Astrocyte (in vitro differentiated cells and primary cell): Measurements from ENCODE around the gene ANKIB1.

Experiments
- EZH2 ChIP-seq: IDR thresholded peaks from 2 replicates; pipeline ENCODE4 v1.6.1; 2012; ENCODE audit warnings: mild to moderate bottlenecking, low read length, inconsistent platforms; ENCODE audit not compliant: insufficient read depth
- TF ChIP-seq, protein P1 (sequence below): IDR thresholded peaks from 2 replicates; pipeline ENCODE4 v1.5.1; 2011; ENCODE audit warnings: low read depth, mild to moderate bottlenecking, inconsistent platforms, low read length, moderate library complexity; ENCODE audit not compliant: insufficient read depth

DNA sequence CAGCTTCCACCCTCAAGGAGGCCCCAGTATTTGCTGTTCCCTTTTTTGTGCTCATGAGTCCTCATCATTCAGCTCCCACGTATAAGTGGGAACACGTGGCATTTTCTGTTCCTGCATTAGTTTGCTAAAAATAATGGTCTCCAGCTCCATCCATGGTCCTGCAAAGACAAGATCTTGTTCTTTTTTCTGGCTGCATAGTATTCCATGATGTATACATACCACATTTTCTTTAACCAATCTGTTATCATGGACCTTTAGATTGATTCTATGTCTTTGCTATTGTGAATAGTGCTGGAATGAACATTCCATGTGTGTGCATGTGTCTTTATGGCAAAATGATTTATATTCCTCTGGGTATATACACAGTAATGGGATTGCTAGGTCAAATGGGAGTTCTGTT lies 17.0 kb upstream of the ANKIB1 start:
- TF ChIP-seq, protein P1, sequence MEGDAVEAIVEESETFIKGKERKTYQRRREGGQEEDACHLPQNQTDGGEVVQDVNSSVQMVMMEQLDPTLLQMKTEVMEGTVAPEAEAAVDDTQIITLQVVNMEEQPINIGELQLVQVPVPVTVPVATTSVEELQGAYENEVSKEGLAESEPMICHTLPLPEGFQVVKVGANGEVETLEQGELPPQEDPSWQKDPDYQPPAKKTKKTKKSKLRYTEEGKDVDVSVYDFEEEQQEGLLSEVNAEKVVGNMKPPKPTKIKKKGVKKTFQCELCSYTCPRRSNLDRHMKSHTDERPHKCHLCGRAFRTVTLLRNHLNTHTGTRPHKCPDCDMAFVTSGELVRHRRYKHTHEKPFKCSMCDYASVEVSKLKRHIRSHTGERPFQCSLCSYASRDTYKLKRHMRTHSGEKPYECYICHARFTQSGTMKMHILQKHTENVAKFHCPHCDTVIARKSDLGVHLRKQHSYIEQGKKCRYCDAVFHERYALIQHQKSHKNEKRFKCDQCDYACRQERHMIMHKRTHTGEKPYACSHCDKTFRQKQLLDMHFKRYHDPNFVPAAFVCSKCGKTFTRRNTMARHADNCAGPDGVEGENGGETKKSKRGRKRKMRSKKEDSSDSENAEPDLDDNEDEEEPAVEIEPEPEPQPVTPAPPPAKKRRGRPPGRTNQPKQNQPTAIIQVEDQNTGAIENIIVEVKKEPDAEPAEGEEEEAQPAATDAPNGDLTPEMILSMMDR, result no peak
- no peak for TF ChIP-seq EZH2
